ENCODE measurements around the gene PCDH18.

DNA sequence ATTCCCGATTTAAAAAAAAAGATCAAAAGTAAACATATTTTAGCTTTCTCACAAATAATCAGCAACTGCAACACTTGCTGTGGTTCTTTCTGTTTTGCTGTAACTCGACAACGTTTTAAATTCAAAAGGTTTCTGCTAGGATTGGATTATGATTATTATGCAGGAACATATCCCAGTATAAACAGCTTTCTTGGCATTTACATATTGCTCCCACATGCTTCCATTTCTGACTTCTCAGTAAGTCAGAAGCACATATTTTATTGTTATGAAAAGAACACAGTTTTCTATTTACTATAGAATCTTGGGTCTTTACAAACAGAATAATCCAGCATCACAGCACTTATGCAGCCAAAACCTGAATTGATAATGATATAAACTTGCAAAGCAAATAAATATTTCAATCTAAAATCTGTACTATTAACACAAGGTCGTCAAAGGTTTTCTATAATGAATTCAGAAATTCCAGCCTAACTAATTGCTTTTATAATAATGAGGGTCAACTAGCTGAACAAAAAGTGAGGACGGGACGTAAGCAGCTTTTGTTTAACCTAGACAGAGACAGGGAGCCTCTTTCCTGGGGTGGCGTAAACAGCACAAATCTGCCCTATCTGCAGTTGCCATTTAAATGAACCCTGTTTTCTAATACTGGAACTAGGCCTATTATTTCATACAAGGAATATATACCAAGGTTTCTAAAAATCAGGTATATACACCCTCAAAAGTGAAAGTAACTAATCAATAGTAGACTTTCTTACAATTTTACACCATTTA is 9.8 kb upstream of the PCDH18 start:
- TF ChIP-seq CTCF (IDR thresholded peaks at IDR 0.05) = no peak
- TF ChIP-seq POLR2AphosphoS5 (IDR thresholded peaks at IDR 0.05) = no peak
- no peak for TF ChIP-seq EP300 (IDR thresholded peaks at IDR 0.05; ENCODE audit: low read depth)

Data from transverse colon (tissue), 4 donors.